ENCODE results near the gene RAB3D.
"Not testable (repeated sequence)": the region's sequence is repeated elsewhere in the genome, so short reads cannot be mapped to it uniquely, and the experiment has no call there.

The RAB3D gene

DNA sequence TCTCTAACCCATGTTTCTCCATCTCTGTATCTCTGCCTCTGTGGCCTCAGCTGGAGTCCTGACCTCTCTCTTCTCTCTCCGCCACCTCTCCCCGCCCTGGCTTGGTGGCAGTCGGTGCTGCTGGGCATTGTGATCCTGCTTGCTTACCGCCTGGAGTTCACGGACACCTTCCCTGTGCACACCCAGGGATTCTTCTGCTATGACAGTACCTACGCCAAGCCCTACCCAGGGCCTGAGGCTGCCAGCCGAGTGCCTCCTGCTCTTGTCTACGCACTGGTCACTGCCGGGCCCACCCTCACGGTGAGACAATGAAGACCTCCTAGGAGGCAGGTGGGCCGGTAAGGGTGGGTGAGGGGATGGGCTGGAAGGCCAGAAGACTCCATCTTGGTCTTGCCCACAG is 20.0 kb upstream of the RAB3D start:
- H3K9me3 Mint-ChIP-seq = no peaks in the 10 kb centered on the region
- H3K27me3 Mint-ChIP-seq (ENCODE audit: low read depth) = peaks cover 6% of the 10 kb centered on the region
- no peaks in the 10 kb centered on the region for H3K36me3 Mint-ChIP-seq (ENCODE audit: low read depth)
- no peak overlapping the region for H3K4me3 Mint-ChIP-seq
- H3K4me1 Mint-ChIP-seq (ENCODE audit: low read depth) = peaks cover 5% of the 10 kb centered on the region
- H3K27ac Mint-ChIP-seq = no peak overlapping the region
- no peak for DNase-seq (ENCODE audit: low spot score)

DNA sequence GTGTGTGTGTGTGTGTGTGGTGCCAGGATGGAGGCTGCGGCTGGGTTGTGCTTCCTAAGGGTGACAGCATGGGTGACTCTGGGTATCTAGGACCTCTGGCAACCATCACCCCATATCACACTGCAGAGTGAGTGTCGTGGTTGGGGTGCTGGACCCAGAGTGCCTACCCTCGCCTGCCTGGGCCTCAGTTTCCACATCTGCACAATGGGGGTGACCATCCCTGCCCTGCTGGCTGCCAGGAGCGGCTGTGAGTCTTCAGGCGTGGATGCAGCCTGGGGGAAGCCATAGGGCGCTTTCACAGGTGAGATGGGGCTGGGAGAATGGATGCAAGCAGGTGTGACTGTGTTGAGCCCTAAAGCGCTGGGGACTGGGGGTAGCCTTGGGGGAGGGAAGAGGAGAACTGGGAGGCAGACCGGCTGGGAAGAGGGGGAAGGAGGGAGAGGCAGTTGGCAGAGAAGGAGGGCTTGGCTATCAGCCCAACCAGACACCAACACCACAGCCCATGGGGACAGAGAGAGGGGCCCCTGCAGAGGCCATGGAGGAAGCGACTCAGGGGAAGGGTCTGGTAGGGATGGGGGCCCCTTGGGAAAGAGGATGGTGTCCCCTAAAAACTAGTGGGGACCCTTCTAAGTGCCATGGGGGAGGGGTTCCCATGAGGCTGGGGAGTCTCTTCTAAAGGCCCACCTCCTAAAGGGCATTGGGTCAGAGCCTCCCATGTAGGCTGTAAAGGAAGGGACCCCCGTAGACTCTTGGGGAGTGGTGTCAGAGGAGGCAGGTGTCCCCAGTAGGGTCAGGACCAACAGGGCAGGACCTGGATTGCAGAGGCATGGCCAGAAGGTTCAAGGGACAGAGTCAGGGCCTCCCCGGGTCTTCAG is 17.5 kb upstream of the RAB3D start:
- no peak overlapping the region for H3K27ac Mint-ChIP-seq
- no peaks in the 10 kb centered on the region for H3K9me3 Mint-ChIP-seq
- H3K4me1 Mint-ChIP-seq (ENCODE audit: low read depth) = peaks cover 5% of the 10 kb centered on the region
- no peak for DNase-seq (ENCODE audit: low spot score)
- H3K27me3 Mint-ChIP-seq (ENCODE audit: low read depth) = peaks cover 6% of the 10 kb centered on the region
- H3K4me3 Mint-ChIP-seq = no peak overlapping the region
- H3K36me3 Mint-ChIP-seq (ENCODE audit: low read depth) = no peaks in the 10 kb centered on the region

DNA sequence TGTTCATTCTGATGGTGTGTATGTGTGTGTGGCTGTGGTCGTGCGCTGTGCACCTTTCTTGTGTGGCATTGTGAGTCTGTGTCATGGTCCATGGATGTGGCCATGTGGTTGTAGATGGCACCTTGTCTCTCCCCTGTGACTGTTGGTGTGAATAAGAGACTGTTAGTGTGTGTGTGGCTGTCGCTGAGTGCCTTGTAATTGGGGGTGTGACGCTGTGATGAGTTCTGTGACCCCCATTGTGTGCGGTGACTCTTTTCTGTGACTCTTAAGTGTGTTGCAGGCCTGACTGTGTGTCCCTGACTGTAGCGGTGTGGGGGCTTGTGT is 16.6 kb upstream of the RAB3D start:
- Mint-ChIP-seq H3K27ac (peak overlapping the region; percentile 12), H3K27me3 (ENCODE audit: low read depth) (peaks cover 6% of the 10 kb centered on the region), H3K9me3 (no peaks in the 10 kb centered on the region), H3K4me3 (peak overlapping the region; percentile 77), H3K4me1 (ENCODE audit: low read depth) (peaks cover 5% of the 10 kb centered on the region), H3K36me3 (ENCODE audit: low read depth) (no peaks in the 10 kb centered on the region)
- no peak for DNase-seq (ENCODE audit: low spot score)

DNA sequence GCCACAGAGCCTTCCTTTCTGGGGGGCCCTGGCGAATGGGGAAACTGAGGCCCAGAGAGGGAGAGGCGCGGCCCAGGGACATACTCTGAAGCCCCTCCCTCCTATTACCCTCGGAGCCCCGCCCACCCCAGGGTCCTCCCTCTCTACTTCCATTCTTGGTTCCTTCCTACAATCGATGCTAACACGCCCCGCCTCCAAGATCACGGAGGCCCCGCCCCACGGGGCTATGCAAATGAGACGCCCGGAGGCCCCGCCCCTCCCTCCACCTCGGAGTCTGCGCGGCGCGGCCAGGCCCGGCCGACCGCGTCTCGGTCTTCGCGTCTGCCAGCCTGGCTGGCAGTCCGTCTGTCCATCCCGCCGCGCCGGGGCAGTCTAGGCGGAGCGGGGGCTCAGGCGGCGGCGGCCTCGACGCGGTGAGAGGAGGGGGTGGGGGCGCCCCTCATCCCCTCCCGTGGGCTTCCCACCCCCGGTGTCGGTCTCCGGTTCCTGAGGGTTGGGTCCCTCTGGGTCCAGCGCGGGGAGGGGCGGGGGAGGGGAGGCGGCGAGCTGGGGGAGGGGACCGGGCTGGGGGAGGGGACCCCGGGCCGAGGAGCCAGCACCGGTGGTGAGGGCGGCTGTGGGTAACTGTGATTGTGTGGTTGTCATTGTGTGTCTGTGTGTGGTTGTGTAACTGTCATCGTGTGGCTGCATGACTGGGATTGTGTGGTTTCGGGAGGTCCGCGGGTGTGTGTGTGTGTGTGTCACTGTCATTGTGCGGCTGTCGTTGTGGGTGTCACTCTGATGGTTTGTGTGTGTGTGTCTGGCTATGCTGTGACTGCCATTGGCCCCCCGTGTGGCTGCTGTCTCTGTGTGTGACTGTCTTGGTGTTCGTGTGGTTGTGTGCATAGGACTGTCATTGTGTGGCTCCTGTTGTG is 16.0 kb upstream of the RAB3D start, which contains the start of gene PLPPR2:
Gene PLPPR2, plus strand, starts transcription at position 273 of the 914 bp plus-strand sequence. CDS start 2,242 bp downstream, outside the sequence.
- Mint-ChIP-seq H3K4me3 (peak within 1 kb of the TSS; percentile 77), H3K36me3 (ENCODE audit: low read depth) (no peaks in the 10 kb centered on the region), H3K9me3 (no peaks in the 10 kb centered on the region), H3K27ac (peak within 1 kb of the TSS; percentile 12), H3K27me3 (ENCODE audit: low read depth) (peaks cover 6% of the 10 kb centered on the region), H3K4me1 (ENCODE audit: low read depth) (peaks cover 5% of the 10 kb centered on the region)
- peak; percentile 80 for DNase-seq (ENCODE audit: low spot score)

DNA sequence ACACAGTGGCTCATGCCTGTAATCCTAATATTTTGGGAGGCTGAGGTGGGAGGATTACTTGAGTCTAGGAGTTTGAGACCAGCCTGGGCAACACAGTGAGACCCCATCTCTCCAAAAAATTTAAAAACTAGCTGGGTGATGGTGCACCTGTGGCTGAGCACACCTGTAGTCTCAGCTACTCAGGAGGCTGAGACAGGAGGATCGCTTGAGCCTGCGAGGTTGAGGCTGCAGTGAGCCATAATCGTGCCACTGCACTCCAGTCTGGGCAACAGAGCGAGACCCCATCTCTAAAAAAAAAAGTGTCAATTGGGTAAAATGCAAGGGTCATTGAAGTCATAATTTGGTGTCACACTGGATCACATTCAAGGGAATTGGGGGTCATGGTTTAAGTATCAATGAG is 14.6 kb upstream of the RAB3D start:
- H3K4me1 Mint-ChIP-seq (ENCODE audit: low read depth); H3K36me3 Mint-ChIP-seq (ENCODE audit: low read depth); H3K4me3 Mint-ChIP-seq; H3K9me3 Mint-ChIP-seq; H3K27ac Mint-ChIP-seq; H3K27me3 Mint-ChIP-seq (ENCODE audit: low read depth); DNase-seq (ENCODE audit: low spot score): not testable (repeated sequence)

DNA sequence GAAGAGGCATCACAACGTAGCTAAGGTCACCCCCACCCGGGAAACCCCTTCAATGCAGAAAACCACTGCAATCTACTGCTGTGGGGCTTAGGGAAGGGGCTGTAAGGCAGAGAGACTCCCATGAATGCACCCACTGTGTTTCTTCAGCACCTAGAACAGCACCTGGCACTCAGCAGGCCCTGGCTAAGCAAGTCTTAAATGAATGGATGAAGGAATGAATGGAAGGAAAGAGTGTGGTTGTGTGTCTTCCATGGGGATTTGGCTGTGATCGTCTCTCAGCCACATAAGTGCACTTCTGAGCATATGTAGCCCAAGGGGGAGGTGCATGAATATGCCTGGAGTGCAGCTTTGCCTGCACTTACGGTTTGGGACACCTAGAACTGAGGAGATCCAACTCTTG is 9.7 kb upstream of the RAB3D start:
- H3K9me3 Mint-ChIP-seq = peaks cover 10% of the 10 kb centered on the region

DNA sequence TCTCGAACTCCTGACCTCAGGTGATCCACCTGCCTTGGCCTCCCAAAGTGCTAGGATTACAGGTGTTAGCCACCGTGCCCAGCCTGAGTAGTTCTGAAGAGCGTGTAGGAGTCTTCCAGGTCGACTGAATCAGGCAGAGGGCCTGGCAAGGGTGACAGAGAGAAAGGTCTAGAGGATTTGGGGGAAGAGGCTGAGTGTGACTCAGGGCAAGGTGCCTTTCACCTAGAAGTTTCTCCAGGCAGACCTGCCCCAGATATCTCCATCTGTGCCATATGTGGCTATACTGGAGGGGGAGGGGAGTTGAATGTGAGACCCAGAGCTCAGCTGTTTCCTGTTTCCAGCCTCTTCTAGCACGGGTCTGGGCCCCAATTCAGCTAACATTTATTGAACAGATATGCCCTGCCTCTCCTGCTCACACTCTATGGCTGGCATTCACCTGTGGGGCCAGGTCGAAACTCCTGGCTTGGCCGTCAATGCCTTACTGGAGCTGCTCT is 8.1 kb upstream of the RAB3D start:
- peaks cover 10% of the 10 kb centered on the region for H3K9me3 Mint-ChIP-seq
- peaks cover 8% of the 10 kb centered on the region for H3K36me3 Mint-ChIP-seq (ENCODE audit: low read depth)
- no peak for DNase-seq (ENCODE audit: low spot score)
- H3K4me1 Mint-ChIP-seq (ENCODE audit: low read depth) = peaks cover 17% of the 10 kb centered on the region
- H3K27ac Mint-ChIP-seq = peak overlapping the region; percentile 20
- peak overlapping the region; percentile 96 for H3K4me3 Mint-ChIP-seq
- H3K27me3 Mint-ChIP-seq (ENCODE audit: low read depth) = no peaks in the 10 kb centered on the region

More for the DNA sequence above, 9.7 kb upstream of the RAB3D start:
- DNase-seq (ENCODE audit: low spot score) = no peak
- peaks cover 17% of the 10 kb centered on the region for H3K4me1 Mint-ChIP-seq (ENCODE audit: low read depth)
- H3K36me3 Mint-ChIP-seq (ENCODE audit: low read depth) = peaks cover 7% of the 10 kb centered on the region
- H3K27me3 Mint-ChIP-seq (ENCODE audit: low read depth) = no peaks in the 10 kb centered on the region
- no peak overlapping the region for H3K4me3 Mint-ChIP-seq
- H3K27ac Mint-ChIP-seq = no peak overlapping the region

DNA sequence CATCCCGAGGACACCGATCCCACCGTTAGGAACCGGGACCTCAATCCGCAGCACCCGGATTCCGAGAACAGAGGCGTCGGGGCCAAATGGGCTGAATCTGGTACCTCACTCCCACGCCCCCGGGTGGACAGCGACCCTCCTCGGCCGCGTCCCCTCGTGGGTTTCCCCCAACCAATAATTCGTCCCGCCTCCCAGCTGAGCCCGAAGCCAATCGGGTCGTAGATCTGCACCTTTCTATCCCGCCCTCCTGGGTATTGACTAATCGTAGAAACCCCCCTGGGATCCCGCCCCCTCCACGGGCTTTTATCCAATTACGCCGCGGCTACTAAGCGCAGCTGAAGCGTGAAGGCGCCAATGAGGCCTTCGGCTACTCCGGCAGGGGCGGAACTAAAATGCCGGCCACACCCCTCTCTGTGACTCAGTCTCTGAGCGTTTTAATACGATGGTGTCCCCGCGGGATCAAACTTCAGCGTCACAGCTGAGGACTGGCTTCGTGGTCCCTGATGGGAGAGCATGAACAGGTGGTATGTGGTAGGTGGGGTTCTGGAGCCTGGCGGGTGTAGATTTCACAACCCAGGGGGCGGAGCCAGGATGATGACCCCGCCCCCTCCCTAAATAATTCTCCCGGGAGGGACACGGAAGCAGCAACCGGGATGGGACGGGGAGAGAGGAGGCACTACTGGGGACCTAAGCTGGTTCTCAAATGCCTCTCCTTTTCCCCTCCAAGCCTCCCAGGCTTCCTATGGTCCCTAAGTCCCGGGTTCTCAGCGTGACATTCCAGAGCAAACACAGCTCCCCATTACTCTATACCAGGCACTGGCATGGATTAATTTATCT is 6.9 kb upstream of the RAB3D start, which contains the start of the genes CCDC159 and TMEM205:
Gene CCDC159, plus strand, starts transcription at position 416 of the 837 bp plus-strand sequence. Its CDS starts 88 bp downstream, at position 504.
Gene TMEM205, minus strand, starts transcription at position 165 of the 837 bp plus-strand sequence. CDS start 649 bp downstream, outside the sequence.
- peaks cover 17% of the 10 kb centered on the region for H3K4me1 Mint-ChIP-seq (ENCODE audit: low read depth)

DNA sequence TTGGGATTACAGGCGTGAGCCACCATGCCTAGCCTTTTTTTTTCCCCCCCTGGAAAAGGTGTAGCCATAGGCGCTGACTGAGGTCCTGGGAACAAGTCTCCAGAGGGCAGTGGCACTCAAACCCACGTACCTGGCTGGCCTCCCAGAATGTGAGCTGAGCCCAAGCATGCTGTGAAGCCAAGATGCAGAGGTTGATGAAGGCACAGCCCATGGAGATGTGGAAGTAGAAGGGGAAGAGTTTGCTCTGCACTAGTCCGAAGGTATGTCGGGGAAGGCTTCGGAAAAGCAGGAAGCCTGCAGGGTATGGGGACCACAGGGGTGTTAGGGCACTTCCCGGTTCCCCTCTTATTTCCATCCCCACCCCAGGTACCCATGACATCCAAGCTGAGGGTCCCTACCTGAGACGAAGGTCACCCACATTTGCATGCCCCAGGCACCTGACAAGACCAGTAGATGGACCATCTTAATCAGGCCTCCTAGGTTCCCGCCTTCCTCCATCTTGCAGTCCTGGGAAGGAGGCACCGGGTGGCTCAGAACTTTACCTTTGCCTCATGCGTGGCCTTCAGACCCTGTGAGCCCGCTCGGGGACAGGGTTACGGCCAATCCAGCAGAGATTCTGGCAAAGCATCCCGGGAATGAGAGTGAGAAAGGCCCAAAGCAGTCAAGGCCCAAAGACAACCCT is 5.8 kb upstream of the RAB3D start:
- peaks cover 17% of the 10 kb centered on the region for H3K4me1 Mint-ChIP-seq (ENCODE audit: low read depth)
- peak overlapping the region; percentile 97 for H3K27ac Mint-ChIP-seq

More for the DNA sequence above, 6.9 kb upstream of the RAB3D start, which contains the start of the genes CCDC159 and TMEM205:
- Mint-ChIP-seq H3K9me3 (peaks cover 10% of the 10 kb centered on the region), H3K27ac (peak within 1 kb of the TSS; percentile 97), H3K36me3 (ENCODE audit: low read depth) (peaks cover 9% of the 10 kb centered on the region), H3K4me3 (peak within 1 kb of the TSS; percentile 96), H3K27me3 (ENCODE audit: low read depth) (no peaks in the 10 kb centered on the region)
- DNase-seq (ENCODE audit: low spot score) = peak; percentile 98

DNA sequence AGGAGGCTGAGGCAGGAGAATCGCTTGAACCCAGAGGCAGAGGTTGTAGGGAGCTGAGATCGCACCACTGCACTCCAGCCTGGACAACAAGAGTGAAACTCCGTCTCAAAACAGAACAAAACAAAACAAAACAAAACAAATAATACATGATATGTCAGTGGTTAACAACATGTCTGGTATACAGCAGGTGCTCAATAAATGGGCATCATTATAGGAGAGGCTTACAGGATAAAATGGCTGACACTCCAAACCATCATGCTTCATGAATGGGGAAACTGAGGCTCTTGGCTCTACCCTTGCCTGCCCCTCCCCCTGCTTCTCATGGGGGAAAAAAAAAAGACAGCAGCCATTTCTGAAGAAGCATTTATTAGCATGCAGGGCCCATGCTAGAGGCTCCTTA is 3.0 kb upstream of the RAB3D start:
- no peak for DNase-seq (ENCODE audit: low spot score)
- Mint-ChIP-seq H3K36me3 (ENCODE audit: low read depth) (peaks cover 2% of the 10 kb centered on the region), H3K9me3 (no peaks in the 10 kb centered on the region), H3K27me3 (ENCODE audit: low read depth) (no peaks in the 10 kb centered on the region), H3K4me3 (no peak overlapping the region), H3K27ac (no peak overlapping the region), H3K4me1 (ENCODE audit: low read depth) (peaks cover 28% of the 10 kb centered on the region)

More for the DNA sequence above, 5.8 kb upstream of the RAB3D start:
- peaks cover 9% of the 10 kb centered on the region for H3K36me3 Mint-ChIP-seq (ENCODE audit: low read depth)
- no peak for DNase-seq (ENCODE audit: low spot score)
- H3K4me3 Mint-ChIP-seq = peak overlapping the region; percentile 96
- no peaks in the 10 kb centered on the region for H3K27me3 Mint-ChIP-seq (ENCODE audit: low read depth)
- peaks cover 10% of the 10 kb centered on the region for H3K9me3 Mint-ChIP-seq

DNA sequence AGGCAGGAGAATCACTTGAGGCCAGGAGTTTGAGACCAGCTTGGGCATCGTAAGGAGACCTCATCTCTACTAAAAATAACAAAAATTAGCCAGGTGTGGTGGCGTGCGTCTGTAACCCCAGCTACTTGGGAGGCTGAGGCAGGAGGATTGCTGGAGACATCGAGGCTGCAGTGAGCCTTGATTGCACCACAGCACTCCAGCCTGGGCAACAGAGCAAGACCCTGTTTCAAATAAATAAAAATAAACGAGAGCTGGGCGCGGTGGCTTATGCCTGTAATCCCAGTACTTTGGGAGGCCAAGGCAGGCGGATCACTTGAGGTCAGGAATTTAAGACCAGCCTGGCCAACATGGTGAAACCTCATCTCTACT is 626 bp upstream of the RAB3D start:
- not testable (repeated sequence) for H3K27ac Mint-ChIP-seq
- H3K4me1 Mint-ChIP-seq (ENCODE audit: low read depth) = peaks cover 20% of the 10 kb centered on the region
- H3K36me3 Mint-ChIP-seq (ENCODE audit: low read depth) = peaks cover 16% of the 10 kb centered on the region

DNA sequence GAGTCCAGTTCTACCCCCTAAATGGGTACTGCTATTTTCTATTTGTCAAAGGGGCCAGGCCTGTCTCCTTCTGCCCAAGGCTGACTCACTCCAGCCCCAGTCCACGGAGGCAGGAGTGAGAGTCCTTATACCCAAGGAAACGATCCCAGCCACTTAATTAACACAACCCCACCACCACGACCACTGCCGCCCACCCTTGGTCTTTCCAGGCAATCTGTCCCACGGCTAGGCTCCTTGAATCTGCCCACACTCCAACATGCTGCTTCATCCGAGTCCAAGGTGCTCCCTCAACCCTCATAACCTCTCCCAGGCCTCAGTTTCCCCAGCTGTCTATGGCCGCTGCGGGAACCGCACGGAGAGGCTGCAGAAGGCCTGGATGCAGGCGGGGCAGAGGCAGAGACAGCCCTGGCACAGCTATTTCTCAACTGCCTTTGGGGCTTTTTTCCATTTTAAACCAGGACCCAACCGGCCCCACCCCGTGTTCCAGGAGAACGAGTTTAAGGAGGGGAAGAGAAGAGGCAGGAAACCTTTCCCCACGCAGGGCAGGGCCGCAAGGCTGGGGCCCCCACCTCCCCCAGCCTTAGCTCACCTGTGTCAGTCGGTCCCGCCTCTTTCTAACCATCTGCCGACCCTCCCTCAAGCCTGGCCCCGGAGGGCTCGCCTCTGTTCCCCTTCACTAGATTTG is 746 bp downstream of the RAB3D start:
- Mint-ChIP-seq H3K9me3 (no peaks in the 10 kb centered on the region), H3K27me3 (ENCODE audit: low read depth) (no peaks in the 10 kb centered on the region), H3K36me3 (ENCODE audit: low read depth) (peaks cover 20% of the 10 kb centered on the region), H3K4me3 (peak overlapping the region; percentile 84), H3K27ac (no peak overlapping the region), H3K4me1 (ENCODE audit: low read depth) (peaks cover 17% of the 10 kb centered on the region)
- no peak for DNase-seq (ENCODE audit: low spot score)

More for the DNA sequence above, 626 bp upstream of the RAB3D start:
- H3K27me3 Mint-ChIP-seq (ENCODE audit: low read depth); DNase-seq (ENCODE audit: low spot score); H3K9me3 Mint-ChIP-seq: not testable (repeated sequence)
- H3K4me3 Mint-ChIP-seq = peak overlapping the region; percentile 84

Measured in T-helper 2 cell treated with Interferon-gamma antibody and Interleukin-4, amounts not matched to agents 5 μg/mL and 100 μg/mL, for 36 hours (primary cell).